Limb (tissue), 2 donors: ENCODE measurements around the gene OR10H1.
"Not testable (repeated sequence)": the region's sequence is repeated elsewhere in the genome, so short reads cannot be mapped to it uniquely, and the experiment has no call there.

Experiments
- DNase-seq, 2 donors: peaks; one replicate each; pipeline ENCODE4 v3.0.0-alpha.2; 2016; ENCODE audit errors: extremely low spot score in 2 of 2

The OR10H1 gene

DNA sequence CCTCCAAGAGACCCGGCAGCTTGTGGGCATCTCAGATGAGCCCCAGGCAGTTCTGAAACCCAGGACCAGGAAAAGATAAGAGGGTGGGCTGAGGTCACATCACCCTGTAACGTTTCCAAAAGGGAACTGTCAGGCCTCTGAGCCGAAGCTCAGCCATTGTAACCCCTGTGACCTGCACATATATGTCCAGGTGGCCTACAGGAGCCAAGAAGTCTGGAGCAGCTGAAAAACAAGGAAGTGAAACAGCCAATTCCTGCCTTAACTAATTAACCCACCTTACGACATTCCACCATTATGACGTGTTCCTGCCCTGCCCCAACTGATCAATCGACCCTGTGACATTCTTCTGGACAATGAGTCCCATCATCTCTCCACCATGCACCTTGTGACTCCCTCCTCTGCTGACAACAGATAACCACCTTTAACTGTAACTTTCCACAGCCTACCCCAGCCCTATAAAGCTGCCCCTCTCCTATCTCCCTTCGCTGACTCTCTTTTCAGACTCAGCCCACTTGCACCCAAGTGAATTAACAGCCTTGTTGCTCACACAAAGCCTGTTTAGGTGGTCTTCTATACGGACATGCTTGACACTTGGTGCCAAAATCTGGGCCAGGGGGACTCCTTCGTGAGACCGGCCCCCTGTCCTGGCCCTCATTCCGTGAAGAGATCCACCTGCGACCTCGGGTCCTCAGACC, 13.3 kb upstream of the OR10H1 start:
- DNase-seq = not testable (repeated sequence)

- no peak for DNase-seq
Measured at GRCh38 chr19:15828121-15828610, 12.7 kb upstream of the OR10H1 start.

GRCh38 chr19:15825753-15826152, 10.3 kb upstream of the OR10H1 start:
- no peak for DNase-seq

- DNase-seq = no peak
Measured at GRCh38 chr19:15820646-15821045, 5.2 kb upstream of the OR10H1 start.

DNA sequence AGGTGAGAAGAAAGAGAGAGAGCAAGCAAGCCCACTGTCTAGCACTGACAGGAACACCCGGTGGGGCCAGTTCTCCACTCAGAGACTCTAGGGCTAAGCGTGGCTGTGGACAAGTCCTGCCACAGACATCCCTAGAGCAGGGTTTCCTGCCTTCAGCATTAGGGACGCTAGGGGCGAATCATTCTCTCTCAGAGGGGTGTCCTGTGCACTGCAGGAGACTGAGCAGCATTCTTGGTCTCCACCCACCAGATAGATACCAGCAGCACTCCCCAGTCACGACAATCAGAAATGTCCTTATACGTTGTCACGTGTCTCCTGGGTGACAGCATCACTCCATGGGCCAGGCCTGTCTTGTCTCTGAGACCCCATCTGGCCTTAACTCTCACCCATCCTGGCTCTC, 1.5 kb downstream of the OR10H1 start:
- no peak for DNase-seq

- DNase-seq = no peak
Measured at GRCh38 chr19:15812060-15812722, 3.3 kb downstream of the OR10H1 start.

DNA sequence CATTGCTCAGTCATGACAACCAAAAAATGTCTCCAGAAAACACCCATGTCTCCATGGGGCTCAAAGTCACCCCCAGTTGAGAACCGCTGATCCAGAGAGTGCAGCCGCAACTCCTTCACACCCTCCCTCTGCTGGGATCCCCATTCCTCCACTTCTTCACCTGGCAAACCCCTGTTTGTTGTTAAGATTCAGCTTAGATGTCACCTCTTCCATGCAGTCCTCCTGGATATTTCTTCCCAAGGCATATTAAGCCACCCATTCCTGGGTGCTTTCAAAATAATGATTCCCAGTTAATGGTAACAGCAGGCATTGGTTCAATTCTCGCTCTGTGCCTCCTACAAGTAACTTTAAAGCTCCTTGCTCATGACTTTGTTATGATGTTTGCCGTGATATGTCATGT, 4.0 kb downstream of the OR10H1 start:
- no peak for DNase-seq

- peak in 1 of 2 donors; percentile 7 for DNase-seq
Measured at GRCh38 chr19:15810335-15810734, 5.1 kb downstream of the OR10H1 start.

DNA sequence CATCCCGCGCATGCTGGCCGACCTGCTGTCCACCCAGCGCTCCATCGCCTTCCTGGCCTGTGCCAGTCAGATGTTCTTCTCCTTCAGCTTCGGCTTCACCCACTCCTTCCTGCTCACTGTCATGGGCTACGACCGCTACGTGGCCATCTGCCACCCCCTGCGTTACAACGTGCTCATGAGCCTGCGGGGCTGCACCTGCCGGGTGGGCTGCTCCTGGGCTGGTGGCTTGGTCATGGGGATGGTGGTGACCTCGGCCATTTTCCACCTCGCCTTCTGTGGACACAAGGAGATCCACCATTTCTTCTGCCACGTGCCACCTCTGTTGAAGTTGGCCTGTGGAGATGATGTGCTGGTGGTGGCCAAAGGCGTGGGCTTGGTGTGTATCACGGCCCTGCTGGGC, 21.2 kb downstream of the OR10H1 start:
- DNase-seq = not testable (repeated sequence)

GRCh38 chr19:15790096-15790495, 25.4 kb downstream of the OR10H1 start:
- no peak for DNase-seq

- no peak for DNase-seq
Measured at GRCh38 chr19:15788594-15789270, 26.7 kb downstream of the OR10H1 start.

GRCh38 chr19:15787611-15788155, 27.8 kb downstream of the OR10H1 start, which contains the start of gene OR10H5:
Gene OR10H5 (plus strand): TSS chr19:15787661. CDS start chr19:15794049, 6,388 bp downstream.
- no peak for DNase-seq

DNA sequence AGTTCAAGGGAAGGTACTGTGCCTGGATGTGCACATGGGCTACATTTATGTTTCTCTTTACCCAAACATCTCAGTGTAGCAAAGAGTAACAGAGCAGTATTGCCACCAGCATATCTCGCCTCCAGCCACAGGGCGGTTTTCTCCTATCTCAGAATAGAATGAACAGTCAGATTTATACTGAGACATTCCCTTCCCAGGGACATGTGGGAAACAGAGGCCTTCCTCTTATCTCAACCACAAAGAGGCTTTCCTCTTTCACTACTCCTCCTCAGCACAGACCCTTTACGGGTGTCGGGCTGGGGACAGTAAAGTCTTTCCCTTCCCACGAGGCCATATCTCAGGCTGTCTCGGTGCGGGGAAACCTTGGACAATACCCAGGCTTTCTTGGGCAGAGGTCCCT, 32.6 kb downstream of the OR10H1 start:
- DNase-seq = not testable (repeated sequence)

- DNase-seq = no peak
Measured at GRCh38 chr19:15782211-15782610, 33.3 kb downstream of the OR10H1 start.

DNA sequence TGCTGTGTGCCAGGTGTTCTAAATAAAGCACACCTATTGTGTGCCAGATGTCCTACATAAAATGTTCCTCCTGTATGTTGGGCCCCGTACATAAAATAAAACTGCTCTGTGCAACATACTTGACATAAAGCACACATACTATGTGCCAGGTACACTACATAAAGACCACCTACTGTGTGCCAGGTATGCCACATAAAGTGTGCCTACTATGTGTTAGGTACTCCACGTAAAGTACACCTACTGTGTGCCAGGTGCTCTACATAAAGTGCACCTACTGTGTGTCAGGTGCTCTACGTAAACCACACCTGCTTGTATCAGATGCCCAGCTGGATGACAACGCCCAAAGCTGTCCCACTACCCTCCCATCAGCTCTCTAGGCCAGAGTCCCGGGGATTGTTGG, 33.8 kb downstream of the OR10H1 start:
- no peak for DNase-seq

GRCh38 chr19:15780610-15781418, 34.6 kb downstream of the OR10H1 start:
- DNase-seq = peak in 1 of 2 donors; percentile 1

GRCh38 chr19:15779756-15780476, 35.5 kb downstream of the OR10H1 start:
- peak; percentile 64 to 80 for DNase-seq

DNA sequence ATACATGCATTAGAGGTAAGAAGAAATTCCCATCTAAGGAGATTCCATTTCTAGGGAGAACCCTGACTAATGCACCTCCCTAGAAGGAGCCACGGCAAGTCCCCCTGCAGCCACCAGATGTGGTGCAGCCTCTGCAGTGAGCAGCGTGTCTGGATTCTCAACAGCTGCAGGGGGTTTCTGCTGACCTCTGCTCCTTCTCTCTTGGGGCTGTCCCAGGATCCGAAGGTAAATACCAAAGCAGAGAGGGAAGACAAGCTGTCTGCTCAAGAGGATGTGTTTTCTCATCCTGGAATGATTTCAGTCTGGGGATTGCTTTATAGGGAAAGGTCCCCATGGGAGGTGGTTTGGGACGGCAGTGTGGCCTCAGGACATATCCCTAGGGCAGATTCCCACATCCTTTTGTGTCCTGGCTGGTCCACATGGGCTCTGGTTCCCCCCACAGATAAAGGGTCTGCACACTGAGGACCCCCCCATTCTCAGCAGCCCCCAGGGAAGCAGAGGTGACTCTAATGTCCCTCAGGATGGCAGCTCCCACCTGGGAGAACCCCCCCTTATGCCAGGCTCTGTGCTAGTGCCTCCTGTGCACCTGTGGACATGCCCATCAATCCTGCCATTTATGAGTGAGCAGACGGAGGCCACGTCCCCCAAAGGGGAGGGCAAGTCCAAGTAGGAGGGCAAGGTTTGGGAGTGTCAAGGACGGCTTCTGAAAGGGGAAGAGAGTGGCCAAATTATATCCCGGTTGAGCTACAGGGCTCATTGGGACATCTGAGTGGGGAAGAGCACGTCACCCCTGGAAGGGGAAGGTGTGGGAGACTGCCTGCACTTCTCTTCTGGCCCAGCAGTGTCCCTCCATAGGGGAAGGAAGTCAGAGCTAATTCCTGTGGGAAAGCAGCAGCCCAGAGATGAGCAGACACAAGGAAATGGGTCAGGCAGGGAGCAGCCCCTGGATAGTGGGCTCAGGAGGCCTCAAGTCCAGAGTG, 38.2 kb downstream of the OR10H1 start:
- DNase-seq = no peak

GRCh38 chr19:15776264-15776663, 39.2 kb downstream of the OR10H1 start:
- no peak for DNase-seq
